ENCODE data around the gene ANKRD65. TPM values are rescaled to one million over a fixed set of nuclear protein-coding genes. Genes with fewer than 3 reads are reported as not detected.

ANKRD65 gene
- total RNA-seq, 1 donor from 2014 or later: 3.2 TPM

GRCh38 chr1:1432951-1433803 lies 12.1 kb upstream of the ANKRD65 start:
- no peak for DNase-seq (ENCODE audit: extremely low spot score in 2 of 2)
- Histone ChIP-seq H3K9me3 (no peaks in the 10 kb centered on the region), H3K4me3 (peak overlapping the region; percentile 56 to 84), H3K36me3 (no peaks in the 10 kb centered on the region), H3K4me1 (peaks cover 86% of the 10 kb centered on the region), H3K27me3 (no peaks in the 10 kb centered on the region), H3K27ac (peak overlapping the region; percentile 90)
- no peak for TF ChIP-seq POLR2A (IDR thresholded peaks at IDR 0.05)
- peak; percentile 75 to 81 for TF ChIP-seq POLR2AphosphoS5 (IDR thresholded peaks at IDR 0.05; ENCODE audit: insufficient read depth in 1 of 2, low read depth in 1 of 2)
- intact Hi-C loops (cut with DNase I): no loop called here

DNA sequence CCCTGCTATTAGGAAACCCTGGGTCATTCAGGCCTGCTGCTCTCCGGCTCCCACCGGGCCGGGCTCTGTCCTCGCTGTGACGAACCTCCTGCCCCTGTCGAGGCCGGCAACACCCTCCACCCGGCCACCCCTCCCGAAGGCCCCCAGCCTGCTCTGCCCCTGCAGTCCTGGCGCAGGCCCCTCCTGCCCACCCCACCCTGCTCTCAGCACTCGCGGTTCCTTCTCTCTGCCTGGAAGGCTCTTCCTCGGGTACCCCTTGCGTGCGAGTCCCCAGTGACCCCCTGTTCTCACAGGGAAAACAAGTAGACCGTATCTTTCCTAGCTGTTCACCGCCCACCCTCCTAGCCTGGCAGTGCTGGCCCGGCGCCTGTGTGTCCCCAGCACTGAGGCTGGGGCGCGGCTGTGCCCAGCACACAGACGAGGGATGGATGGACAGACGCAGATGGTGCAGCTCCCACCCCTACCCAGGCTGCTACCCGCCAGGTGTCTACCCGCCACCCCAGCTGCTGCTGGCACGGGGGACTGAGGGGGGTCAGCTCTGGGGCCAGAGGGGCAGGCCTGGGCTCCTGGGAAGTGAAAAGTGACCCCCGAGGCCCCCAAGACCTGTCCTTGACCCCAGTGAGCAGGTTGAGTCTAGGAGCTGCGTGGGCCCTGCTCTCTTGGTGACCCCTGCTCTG lies 11.3 kb upstream of the ANKRD65 start:
- H3K27me3 ChIP-seq: no peaks in the 10 kb centered on the region
- intact Hi-C loops (cut with DNase I): no loop called here
- DNase-seq (ENCODE audit: extremely low spot score in 2 of 2): no peak
- no peaks in the 10 kb centered on the region for H3K9me3 ChIP-seq
- no peaks in the 10 kb centered on the region for H3K36me3 ChIP-seq
- H3K27ac ChIP-seq: peak overlapping the region; percentile 90
- TF ChIP-seq POLR2AphosphoS5 (IDR thresholded peaks at IDR 0.05; ENCODE audit: insufficient read depth in 1 of 2, low read depth in 1 of 2): no peak
- TF ChIP-seq CTCF (IDR thresholded peaks at IDR 0.05): no peak
- no peak for TF ChIP-seq POLR2A (IDR thresholded peaks at IDR 0.05)
- H3K4me1 ChIP-seq: peaks cover 81% of the 10 kb centered on the region
- peak overlapping the region in 1 of 2 donors; percentile 2 for H3K4me3 ChIP-seq

DNA sequence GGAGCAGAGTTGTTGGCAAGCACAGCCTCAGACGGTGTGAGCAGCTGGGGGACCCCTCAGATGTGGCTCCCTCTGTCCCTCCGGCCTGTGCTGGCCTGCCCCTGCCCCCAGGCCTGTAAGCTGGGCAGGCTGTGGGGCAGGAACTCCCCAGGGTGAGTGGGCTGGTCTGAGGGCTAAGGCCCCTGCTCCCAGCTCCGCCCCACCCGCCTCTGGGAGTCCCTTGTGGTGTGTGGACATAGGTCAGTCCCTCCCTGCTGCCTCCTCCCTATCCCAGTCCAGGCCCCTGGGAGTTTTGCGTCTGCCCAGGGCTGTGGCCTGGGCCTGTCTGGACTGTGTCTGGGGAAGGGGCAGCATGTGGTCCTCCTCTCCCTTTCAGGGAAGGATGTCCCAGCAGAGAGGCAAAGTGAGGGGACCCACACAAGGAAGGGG lies 10.8 kb upstream of the ANKRD65 start:
- Histone ChIP-seq H3K9me3 (no peaks in the 10 kb centered on the region), H3K36me3 (no peaks in the 10 kb centered on the region), H3K4me1 (peaks cover 76% of the 10 kb centered on the region), H3K27ac (peak overlapping the region; percentile 90), H3K27me3 (no peaks in the 10 kb centered on the region), H3K4me3 (no peak overlapping the region)
- intact Hi-C loops (cut with DNase I): no loop called here
- peak in 1 of 2 donors; percentile 52 for TF ChIP-seq POLR2AphosphoS5 (IDR thresholded peaks at IDR 0.05; ENCODE audit: insufficient read depth in 1 of 2, low read depth in 1 of 2)
- no peak for TF ChIP-seq CTCF (IDR thresholded peaks at IDR 0.05)
- TF ChIP-seq POLR2A (IDR thresholded peaks at IDR 0.05): no peak
- no peak for DNase-seq (ENCODE audit: extremely low spot score in 2 of 2)

GRCh38 chr1:1430992-1431844 lies 10.1 kb upstream of the ANKRD65 start:
- H3K4me1 ChIP-seq: peaks cover 69% of the 10 kb centered on the region
- no peak for DNase-seq (ENCODE audit: extremely low spot score in 2 of 2)
- TF ChIP-seq POLR2AphosphoS5 (IDR thresholded peaks at IDR 0.05; ENCODE audit: insufficient read depth in 1 of 2, low read depth in 1 of 2) (no peak), POLR2A (IDR thresholded peaks at IDR 0.05) (no peak), CTCF (IDR thresholded peaks at IDR 0.05) (no peak)
- peak overlapping the region; percentile 90 for H3K27ac ChIP-seq
- intact Hi-C loops (cut with DNase I): no loop called here
- H3K36me3 ChIP-seq: no peaks in the 10 kb centered on the region
- H3K4me3 ChIP-seq: peak overlapping the region in 1 of 2 donors; percentile 24
- no peaks in the 10 kb centered on the region for H3K27me3 ChIP-seq
- H3K9me3 ChIP-seq: no peaks in the 10 kb centered on the region
